Ascending aorta (tissue), 2 donors: ENCODE measurements around the gene ACTN4. TPM values are rescaled to one million over a fixed set of nuclear protein-coding genes. Genes with fewer than 3 reads are reported as not detected.

Experiments
- DNase-seq, 2 donors: peaks; one replicate each; pipeline ENCODE4 v3.0.0-alpha.2; 2019; ENCODE audit warnings: low spot score in 2 of 2
- H3K27ac ChIP-seq, 2 donors: fragments of 200-600 bp; sonication (generic); one replicate each; pipeline ENCODE4 v1.5.1; 2016 to 2017; ENCODE audit warnings: mild to moderate bottlenecking in 1 of 2
- H3K27me3 ChIP-seq: fragments of 200-600 bp; sonication (generic); one replicate; pipeline ENCODE4 v1.5.1; 2017
- H3K36me3 ChIP-seq, 2 donors: fragments of 200-600 bp; sonication (generic); one replicate each; pipeline ENCODE4 v1.5.1; 2016
- H3K4me1 ChIP-seq, 2 donors: fragments of 200-600 bp; sonication (generic); one replicate each; pipeline ENCODE4 v1.5.1; 2016 to 2017; ENCODE audit warnings: mild to moderate bottlenecking in 1 of 2
- H3K4me3 ChIP-seq, 2 donors: fragments of 200-600 bp; sonication (generic); one replicate each; pipeline ENCODE4 v1.5.1; 2016 to 2017; ENCODE audit warnings: mild to moderate bottlenecking in 1 of 2
- H3K9me3 ChIP-seq, 2 donors: fragments of 200-600 bp; sonication (generic); one replicate each; pipeline ENCODE4 v1.5.1; 2016
- intact Hi-C: fragments of 100-400 bp; cut with DNase I; formaldehyde crosslinking; loops from one replicate; pipeline ENCODE4 v1.15.1; 2023
- total RNA-seq: library from RNA; depleted of rRNA; stranded (reverse); fragments of >200 nt; gene quantifications from one replicate; pipeline ENCODE4 v1.1.0, GENCODE V29; 2016
- TF ChIP-seq, protein P1 (sequence below), 3 experiments: fragments of 200-600 bp in 2 of 3; fragments of 450-650 bp in 1 of 3; sonication (generic) in 2 of 3; IDR thresholded peaks; one replicate each; pipeline ENCODE4 v1.5.1; 2016 to 2019; ENCODE audit warnings: antibody characterized with exemption in 3 of 3, mild to moderate bottlenecking in 1 of 3, moderate library complexity in 1 of 3

ACTN4 gene
- total RNA-seq, 1 donor from 2014 or later, result 1,036 TPM

DNA sequence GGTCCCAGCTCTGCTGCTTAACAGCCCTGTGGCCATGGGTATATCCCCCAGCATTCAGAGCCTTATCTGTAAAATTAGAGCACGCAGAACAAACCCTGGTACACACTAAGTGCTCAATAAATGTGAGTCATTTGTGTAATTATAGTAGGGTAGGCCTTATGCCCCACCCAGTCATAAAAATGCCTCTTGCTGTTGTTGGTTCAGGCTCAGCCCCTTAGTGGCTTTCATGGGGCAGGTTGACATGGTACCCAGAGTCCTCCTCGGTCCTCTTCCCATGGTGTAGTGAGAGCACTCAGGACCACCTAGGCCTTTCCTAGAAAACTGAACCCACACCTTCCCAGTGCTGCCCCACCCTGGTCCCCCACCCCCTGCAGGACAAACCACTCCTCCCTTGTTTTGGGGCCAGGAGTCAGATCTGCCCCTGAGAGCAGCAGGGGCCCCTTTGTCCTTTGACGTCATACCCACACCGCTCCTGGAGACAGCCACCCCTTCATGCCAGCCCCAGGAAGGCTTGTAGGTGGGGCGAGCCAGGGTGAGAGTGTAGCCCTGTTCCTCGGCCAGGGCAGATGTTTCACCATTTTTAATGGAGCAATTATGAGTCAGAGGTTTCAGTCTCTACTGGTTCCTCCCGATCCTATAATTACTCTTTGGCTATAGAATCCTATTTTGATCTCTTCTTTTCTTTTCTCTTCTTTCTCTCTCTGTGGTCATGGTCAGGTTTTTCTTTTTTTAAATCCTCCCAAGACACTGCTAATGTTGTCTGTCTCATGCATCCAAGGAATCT is 36.8 kb downstream of the ACTN4 start:
- intact Hi-C loops, result loop anchor here (2.0 kb wide), 2 partner anchors 13 to 25 kb away; no protein-coding TSS in a partner anchor
- Histone ChIP-seq H3K36me3 (no peaks in the 10 kb centered on the region), H3K4me3 (no peak overlapping the region), H3K27me3 (no peaks in the 10 kb centered on the region), H3K4me1 (peaks cover 43 to 86% of the 10 kb centered on the region in 2 donors), H3K27ac (peak overlapping the region; percentile 95 to 96), H3K9me3 (no peaks in the 10 kb centered on the region)
- TF ChIP-seq, protein P1, sequence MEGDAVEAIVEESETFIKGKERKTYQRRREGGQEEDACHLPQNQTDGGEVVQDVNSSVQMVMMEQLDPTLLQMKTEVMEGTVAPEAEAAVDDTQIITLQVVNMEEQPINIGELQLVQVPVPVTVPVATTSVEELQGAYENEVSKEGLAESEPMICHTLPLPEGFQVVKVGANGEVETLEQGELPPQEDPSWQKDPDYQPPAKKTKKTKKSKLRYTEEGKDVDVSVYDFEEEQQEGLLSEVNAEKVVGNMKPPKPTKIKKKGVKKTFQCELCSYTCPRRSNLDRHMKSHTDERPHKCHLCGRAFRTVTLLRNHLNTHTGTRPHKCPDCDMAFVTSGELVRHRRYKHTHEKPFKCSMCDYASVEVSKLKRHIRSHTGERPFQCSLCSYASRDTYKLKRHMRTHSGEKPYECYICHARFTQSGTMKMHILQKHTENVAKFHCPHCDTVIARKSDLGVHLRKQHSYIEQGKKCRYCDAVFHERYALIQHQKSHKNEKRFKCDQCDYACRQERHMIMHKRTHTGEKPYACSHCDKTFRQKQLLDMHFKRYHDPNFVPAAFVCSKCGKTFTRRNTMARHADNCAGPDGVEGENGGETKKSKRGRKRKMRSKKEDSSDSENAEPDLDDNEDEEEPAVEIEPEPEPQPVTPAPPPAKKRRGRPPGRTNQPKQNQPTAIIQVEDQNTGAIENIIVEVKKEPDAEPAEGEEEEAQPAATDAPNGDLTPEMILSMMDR (IDR thresholded peaks at IDR 0.05), result no peak
- peak; percentile 59 to 93 for DNase-seq

DNA sequence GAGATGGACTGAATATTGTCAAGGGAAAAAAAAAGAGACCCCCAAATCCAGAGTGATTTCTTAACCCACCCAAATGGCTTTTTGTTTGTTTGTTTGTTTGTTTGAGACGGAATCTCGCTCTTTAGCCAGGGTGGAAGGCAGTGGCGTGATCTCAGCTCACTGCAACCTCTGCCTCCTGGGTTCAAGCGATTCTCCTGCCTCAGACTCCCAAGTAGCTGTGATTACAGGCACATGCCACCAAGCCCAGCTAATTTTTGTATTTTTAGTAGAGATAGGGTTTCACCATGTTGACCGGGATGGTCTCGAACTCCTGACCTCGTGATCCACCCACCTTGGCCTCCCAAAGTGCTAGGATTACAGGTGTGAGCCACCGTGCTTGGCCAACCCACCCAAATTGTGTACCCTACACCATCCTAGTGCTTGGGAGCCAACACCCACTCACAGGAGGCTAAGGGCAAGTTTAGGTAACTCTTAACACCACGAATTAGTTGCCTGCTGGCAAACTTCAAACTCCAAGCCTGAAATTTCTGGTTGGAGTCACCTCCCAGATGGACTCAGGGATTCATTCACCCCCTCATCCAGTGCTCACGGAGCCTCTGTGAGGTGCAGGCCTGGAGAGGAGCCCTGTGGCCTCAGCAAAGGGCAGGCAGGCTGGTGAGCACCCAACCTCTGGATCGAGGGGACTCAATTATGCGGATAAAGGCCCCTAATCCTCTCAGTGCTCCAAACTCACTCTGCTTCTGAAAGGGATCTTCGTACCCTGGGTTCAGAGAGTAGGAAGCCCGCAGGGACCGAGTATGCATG is 37.6 kb downstream of the ACTN4 start:
- Histone ChIP-seq H3K27me3 (no peaks in the 10 kb centered on the region), H3K4me3 (no peak overlapping the region), H3K9me3 (no peaks in the 10 kb centered on the region), H3K36me3 (no peaks in the 10 kb centered on the region), H3K27ac (peak overlapping the region; percentile 95 to 96), H3K4me1 (peaks cover 43 to 88% of the 10 kb centered on the region in 2 donors)
- TF ChIP-seq, protein P1 (IDR thresholded peaks at IDR 0.05), result no peak
- intact Hi-C loops, result loop anchor here (2.0 kb wide), 2 partner anchors 14 to 26 kb away; no protein-coding TSS in a partner anchor
- DNase-seq, result no peak

DNA sequence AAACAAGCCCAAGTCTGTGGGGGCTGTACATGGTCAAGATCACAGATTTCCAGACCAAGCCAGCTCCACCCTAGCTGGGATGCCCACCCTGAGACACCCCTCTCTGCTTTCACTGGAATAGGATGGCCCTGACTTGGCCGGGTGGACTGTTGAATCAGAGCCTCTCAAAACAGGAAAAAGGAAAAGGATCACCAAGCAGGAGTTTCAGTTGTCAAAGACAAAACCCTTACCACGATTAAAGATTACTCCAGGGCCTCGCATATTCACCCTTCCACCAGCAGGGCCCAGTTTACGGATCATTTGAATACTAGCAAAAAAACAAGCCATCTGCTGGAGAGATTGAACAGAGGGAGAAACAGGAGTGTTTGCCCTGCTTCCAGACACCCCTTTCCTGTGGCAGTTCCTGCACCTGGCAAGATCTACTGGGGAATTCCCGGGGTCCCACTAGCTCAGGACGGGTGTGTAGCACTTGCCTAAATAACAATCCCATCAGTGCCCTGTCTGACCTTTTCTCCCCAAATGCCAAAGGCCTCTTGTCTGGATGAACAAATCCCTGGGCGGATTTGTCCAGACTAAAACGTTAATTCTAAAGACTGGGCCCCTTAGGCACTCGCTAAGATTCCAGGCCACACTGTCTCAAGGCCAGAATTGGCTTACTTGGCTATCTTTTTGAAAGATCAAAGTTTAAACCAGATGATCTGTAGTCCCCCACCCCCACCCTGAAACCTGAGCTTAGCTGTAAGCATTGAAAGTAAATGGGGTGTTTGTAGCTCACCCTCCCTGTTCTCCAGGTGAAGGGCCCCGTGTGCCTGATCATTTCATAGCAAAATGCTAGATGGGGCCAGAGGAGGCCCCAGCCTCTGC is 38.4 kb downstream of the ACTN4 start:
- no peak overlapping the region for H3K4me3 ChIP-seq

DNA sequence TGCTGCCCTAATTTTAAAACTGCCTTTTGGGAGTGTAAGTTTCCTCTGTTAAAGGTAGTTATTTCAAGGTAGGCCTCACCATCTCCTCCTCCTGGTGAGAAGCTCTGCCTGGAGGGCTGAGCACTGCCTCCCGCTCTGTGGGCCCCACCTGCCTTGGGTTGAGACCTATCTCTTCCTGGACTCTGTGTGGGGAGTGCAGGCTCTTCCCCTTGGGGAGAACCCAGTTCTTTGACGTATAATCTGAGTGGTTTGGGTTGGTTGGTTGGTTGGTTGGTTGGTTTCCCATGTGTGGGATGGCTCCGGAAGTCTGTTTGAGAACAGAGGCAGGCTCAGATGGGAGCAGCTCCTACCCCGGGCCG is 39.1 kb downstream of the ACTN4 start:
- peak overlapping the region; percentile 95 to 96 for H3K27ac ChIP-seq
- intact Hi-C loops, result no loop called here
- H3K36me3 ChIP-seq, result no peaks in the 10 kb centered on the region
- DNase-seq, result no peak
- TF ChIP-seq, protein P1 (IDR thresholded peaks at IDR 0.05), result no peak
- H3K27me3 ChIP-seq, result no peaks in the 10 kb centered on the region
- no peaks in the 10 kb centered on the region for H3K9me3 ChIP-seq
- no peak overlapping the region for H3K4me3 ChIP-seq
- H3K4me1 ChIP-seq, result peaks cover 48 to 85% of the 10 kb centered on the region in 2 donors

More for the DNA sequence above, 38.4 kb downstream of the ACTN4 start:
- Histone ChIP-seq H3K27me3 (no peaks in the 10 kb centered on the region), H3K4me1 (peaks cover 48 to 86% of the 10 kb centered on the region in 2 donors), H3K36me3 (no peaks in the 10 kb centered on the region), H3K9me3 (no peaks in the 10 kb centered on the region), H3K27ac (peak overlapping the region; percentile 95 to 96)
- no peak for DNase-seq
- intact Hi-C loops, result loop anchor here (2.0 kb wide), 2 partner anchors 15 to 27 kb away; no protein-coding TSS in a partner anchor
- TF ChIP-seq, protein P1 (IDR thresholded peaks at IDR 0.05), result peak; percentile 14 to 38 (median 32)

DNA sequence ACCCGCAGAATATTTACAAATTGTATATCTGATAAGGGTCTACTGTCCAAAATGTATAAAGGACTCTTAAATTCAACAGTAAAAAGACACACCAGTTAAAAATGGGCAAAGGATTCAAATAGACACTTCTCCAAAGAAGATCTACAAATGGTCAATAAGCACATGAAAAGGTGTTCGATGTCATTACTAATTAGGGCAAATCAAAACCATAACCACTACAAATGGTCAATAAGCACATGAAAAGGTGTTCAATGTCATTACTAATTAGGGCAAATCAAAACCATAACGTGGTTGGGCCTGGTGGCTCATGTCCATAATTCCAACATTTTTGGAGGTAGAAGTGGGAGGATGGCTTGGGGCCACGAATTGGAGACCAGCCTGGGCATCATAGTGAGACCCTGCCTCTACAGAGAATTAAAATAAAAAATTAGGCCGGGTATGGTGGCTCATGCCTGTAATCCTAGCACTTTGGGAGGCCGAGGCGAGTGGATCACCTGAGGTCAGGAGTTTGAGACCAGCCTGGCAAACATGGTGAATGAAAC is 40.5 kb downstream of the ACTN4 start:
- peak overlapping the region; percentile 95 to 96 for H3K27ac ChIP-seq
- H3K4me3 ChIP-seq, result no peak overlapping the region
- H3K27me3 ChIP-seq, result no peaks in the 10 kb centered on the region
- no peaks in the 10 kb centered on the region for H3K36me3 ChIP-seq
- intact Hi-C loops, result no loop called here
- H3K4me1 ChIP-seq, result peaks cover 54 to 83% of the 10 kb centered on the region in 2 donors
- no peaks in the 10 kb centered on the region for H3K9me3 ChIP-seq
- TF ChIP-seq, protein P1 (IDR thresholded peaks at IDR 0.05), result no peak
- DNase-seq, result no peak
